Measurements from ENCODE around the gene PGBD4. TPM values are rescaled to one million over a fixed set of nuclear protein-coding genes. Genes with fewer than 3 reads are reported as not detected.

PGBD4 gene
- total RNA-seq, 5 donors from 2014 or later (not counting 1 experiment from before 2014, with no cell fraction given) = 3.1 to 4.0 (median 3.7) TPM

DNA sequence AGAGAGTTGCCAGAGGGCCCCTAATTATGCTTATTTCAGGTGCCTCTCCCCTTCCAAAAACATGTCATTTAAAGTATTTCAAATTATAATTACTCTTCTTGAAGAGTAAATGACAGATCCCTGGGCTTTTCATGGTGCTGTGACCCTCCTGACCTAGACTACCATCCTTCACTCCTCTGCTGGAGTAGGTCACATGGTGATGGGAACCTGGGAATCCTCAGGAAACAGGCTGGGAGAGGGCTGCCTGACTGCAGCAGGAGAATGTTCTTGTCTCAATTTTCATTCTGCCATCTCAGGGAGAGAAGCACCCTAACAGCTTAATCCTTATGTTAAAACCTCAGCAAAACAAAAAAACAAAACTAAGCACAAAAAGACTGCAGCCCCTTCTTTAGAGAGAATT, 24.6 kb downstream of the PGBD4 start:
- H3K4me3 ChIP-seq (ENCODE audit: control insufficient read depth in 1 of 2, extremely low read depth in 1 of 2, low read length in 1 of 2) = no peak overlapping the region
- ATAC-seq (replicated peaks in 1 of 4) = no peak

DNA sequence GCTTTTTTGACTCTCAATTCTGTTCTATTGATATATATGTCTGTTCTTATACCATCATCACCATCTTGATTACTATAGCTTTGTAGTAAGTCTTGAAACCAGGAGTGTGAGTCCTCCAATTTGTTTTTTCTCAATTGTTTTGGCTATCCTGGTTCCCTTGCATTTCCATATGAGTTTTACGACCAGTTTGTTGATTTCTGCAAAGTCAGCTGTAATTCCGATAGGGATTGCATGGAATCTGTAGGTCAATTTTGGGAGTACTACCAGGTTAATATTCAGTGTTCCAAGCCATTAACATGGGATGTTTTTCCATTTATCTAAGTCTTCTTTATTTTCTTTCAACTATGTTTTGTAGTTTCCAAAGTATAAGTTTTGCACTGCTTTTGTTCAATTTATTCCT, 27.0 kb downstream of the PGBD4 start:
- Mint-ChIP-seq H3K4me3 (no peak overlapping the region), H3K27ac (no peak overlapping the region), H3K9me3 (peaks cover 0 to 6% (median 3%) of the 10 kb centered on the region in 3 donors), H3K4me1 (no peaks in the 10 kb centered on the region), H3K27me3 (no peaks in the 10 kb centered on the region), H3K36me3 (no peaks in the 10 kb centered on the region)
- H3K36me3 ChIP-seq (ENCODE audit: control insufficient read depth in 2 of 2, extremely low read depth in 1 of 2, insufficient read depth in 1 of 2, low read length in 1 of 2) = no peaks in the 10 kb centered on the region
- ChIA-PET CTCF (no interaction called here), POLR2A (no interaction called here)
- H3K27ac ChIP-seq (ENCODE audit: low read length) = no peak overlapping the region
- no peak for DNase-seq
- no peak overlapping the region for H3K4me3 ChIP-seq (ENCODE audit: control insufficient read depth in 1 of 2, extremely low read depth in 1 of 2, low read length in 1 of 2)
- ATAC-seq (replicated peaks in 1 of 4) = no peak
- no CpG with 5 or more reads among the region's 2 CpGs for WGBS (ENCODE audit: insufficient coverage)
- H3K4me1 ChIP-seq (ENCODE audit: control insufficient read depth in 1 of 2, extremely low read depth in 1 of 2, insufficient read depth in 2 of 2, low read length in 2 of 2) = no peaks in the 10 kb centered on the region
- no peaks in the 10 kb centered on the region for H3K27me3 ChIP-seq (replicated peaks in 1 of 2; ENCODE audit: control insufficient read depth in 2 of 2, extremely low read depth in 1 of 2, insufficient read depth in 2 of 2, low read length in 1 of 2)
- H3K9me3 ChIP-seq = no peaks in the 10 kb centered on the region

More for the DNA sequence above, 24.6 kb downstream of the PGBD4 start:
- CTCF ChIA-PET = no interaction called here
- no peak overlapping the region for H3K27ac Mint-ChIP-seq
- Histone ChIP-seq H3K27me3 (replicated peaks in 1 of 2; ENCODE audit: control insufficient read depth in 2 of 2, extremely low read depth in 1 of 2, insufficient read depth in 2 of 2, low read length in 1 of 2) (peaks cover 0 to 2% of the 10 kb centered on the region in 2 experiments), H3K27ac (ENCODE audit: low read length) (no peak overlapping the region), H3K36me3 (ENCODE audit: control insufficient read depth in 2 of 2, extremely low read depth in 1 of 2, insufficient read depth in 1 of 2, low read length in 1 of 2) (no peaks in the 10 kb centered on the region), H3K9me3 (no peaks in the 10 kb centered on the region), H3K4me1 (ENCODE audit: control insufficient read depth in 1 of 2, extremely low read depth in 1 of 2, insufficient read depth in 2 of 2, low read length in 2 of 2) (no peaks in the 10 kb centered on the region)
- DNase-seq = no peak
- no peaks in the 10 kb centered on the region for H3K36me3 Mint-ChIP-seq
- POLR2A ChIA-PET = no interaction called here
- peaks cover 0 to 6% (median 3%) of the 10 kb centered on the region in 3 donors for H3K9me3 Mint-ChIP-seq
- no peaks in the 10 kb centered on the region for H3K4me1 Mint-ChIP-seq
- peaks cover 5 to 6% of the 10 kb centered on the region in 2 donors for H3K27me3 Mint-ChIP-seq
- H3K4me3 Mint-ChIP-seq = no peak overlapping the region

DNA sequence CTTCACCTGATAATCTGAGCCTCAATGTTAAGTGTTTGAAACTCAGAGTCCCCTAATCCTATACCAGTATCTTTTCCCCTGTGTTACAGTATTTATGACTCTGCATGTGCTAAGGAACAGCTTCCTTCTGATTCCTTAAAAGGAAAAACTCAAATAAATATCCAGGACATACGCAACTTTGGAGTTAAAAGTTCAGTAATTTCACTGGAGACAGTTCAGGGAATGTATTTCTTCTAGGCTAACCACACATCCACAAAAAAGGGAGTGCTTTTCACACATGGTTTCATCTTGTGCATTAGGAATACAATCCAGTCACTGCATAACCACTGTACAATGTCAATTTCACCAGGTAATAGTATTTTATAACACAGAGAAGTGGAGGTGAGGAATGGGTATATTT, 31.0 kb downstream of the PGBD4 start:
- no peak overlapping the region for H3K4me3 Mint-ChIP-seq
- DNase-seq (no peak), ATAC-seq (replicated peaks in 1 of 4) (no peak)
- no peaks in the 10 kb centered on the region for H3K27me3 Mint-ChIP-seq
- no peak overlapping the region for H3K27ac ChIP-seq (ENCODE audit: low read length)
- H3K4me1 Mint-ChIP-seq = no peaks in the 10 kb centered on the region
- H3K27ac Mint-ChIP-seq = no peak overlapping the region
- no peaks in the 10 kb centered on the region for H3K36me3 ChIP-seq (ENCODE audit: control insufficient read depth in 2 of 2, extremely low read depth in 1 of 2, insufficient read depth in 1 of 2, low read length in 1 of 2)
- no peak overlapping the region for H3K4me3 ChIP-seq (ENCODE audit: control insufficient read depth in 1 of 2, extremely low read depth in 1 of 2, low read length in 1 of 2)
- ChIA-PET POLR2A (no interaction called here), CTCF (interaction anchor here in 1 of 2 donors (1.1 kb wide), 1 partner anchor 109 kb away, joined by 3 read pairs; no protein-coding TSS in a partner anchor)
- no peaks in the 10 kb centered on the region for H3K4me1 ChIP-seq (ENCODE audit: control insufficient read depth in 1 of 2, extremely low read depth in 1 of 2, insufficient read depth in 2 of 2, low read length in 2 of 2)
- no peaks in the 10 kb centered on the region for H3K36me3 Mint-ChIP-seq
- H3K9me3 Mint-ChIP-seq = peaks cover 0 to 6% (median 0%) of the 10 kb centered on the region in 3 donors
- H3K9me3 ChIP-seq = no peaks in the 10 kb centered on the region
- WGBS (ENCODE audit: insufficient coverage) = no CpG with 5 or more reads among the region's 1 CpG
- H3K27me3 ChIP-seq (replicated peaks in 1 of 2; ENCODE audit: control insufficient read depth in 2 of 2, extremely low read depth in 1 of 2, insufficient read depth in 2 of 2, low read length in 1 of 2) = no peaks in the 10 kb centered on the region

DNA sequence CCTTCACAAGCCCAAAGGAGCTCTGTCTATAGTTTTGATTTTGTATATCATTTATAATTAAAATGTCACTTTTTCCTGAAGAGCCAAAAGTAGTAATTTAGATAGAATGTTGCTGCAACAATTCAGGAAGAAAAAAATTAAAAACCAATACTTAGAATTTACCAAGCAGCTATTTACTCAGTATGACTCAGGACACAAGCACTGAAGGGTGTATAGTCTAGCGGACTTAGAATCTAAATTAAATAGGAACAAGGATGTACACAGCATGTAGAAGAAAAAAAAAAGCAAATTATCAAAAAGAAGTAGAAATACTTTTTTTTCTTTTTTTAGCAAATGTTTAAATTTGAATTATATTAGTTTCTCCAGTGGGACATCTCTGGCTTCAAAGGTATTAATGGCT, 31.6 kb downstream of the PGBD4 start:
- Mint-ChIP-seq H3K27ac (no peak overlapping the region), H3K27me3 (no peaks in the 10 kb centered on the region), H3K4me3 (no peak overlapping the region), H3K4me1 (no peaks in the 10 kb centered on the region), H3K9me3 (peaks cover 0 to 6% (median 0%) of the 10 kb centered on the region in 3 donors), H3K36me3 (peaks cover 3% of the 10 kb centered on the region)
- H3K27ac ChIP-seq (ENCODE audit: low read length) = no peak overlapping the region
- ATAC-seq (replicated peaks in 1 of 4) = no peak
- no CpG with 5 or more reads among the region's 1 CpG for WGBS (ENCODE audit: insufficient coverage)
- no peaks in the 10 kb centered on the region for H3K36me3 ChIP-seq (ENCODE audit: control insufficient read depth in 2 of 2, extremely low read depth in 1 of 2, insufficient read depth in 1 of 2, low read length in 1 of 2)
- H3K9me3 ChIP-seq = no peaks in the 10 kb centered on the region
- DNase-seq = no peak
- CTCF ChIA-PET = interaction anchor here in 1 of 2 donors (1.1 kb wide), 1 partner anchor 108 kb away, joined by 3 read pairs; no protein-coding TSS in a partner anchor
- H3K4me3 ChIP-seq (ENCODE audit: control insufficient read depth in 1 of 2, extremely low read depth in 1 of 2, low read length in 1 of 2) = no peak overlapping the region
- H3K4me1 ChIP-seq (ENCODE audit: control insufficient read depth in 1 of 2, extremely low read depth in 1 of 2, insufficient read depth in 2 of 2, low read length in 2 of 2) = no peaks in the 10 kb centered on the region
- POLR2A ChIA-PET = no interaction called here
- H3K27me3 ChIP-seq (replicated peaks in 1 of 2; ENCODE audit: control insufficient read depth in 2 of 2, extremely low read depth in 1 of 2, insufficient read depth in 2 of 2, low read length in 1 of 2) = no peaks in the 10 kb centered on the region

DNA sequence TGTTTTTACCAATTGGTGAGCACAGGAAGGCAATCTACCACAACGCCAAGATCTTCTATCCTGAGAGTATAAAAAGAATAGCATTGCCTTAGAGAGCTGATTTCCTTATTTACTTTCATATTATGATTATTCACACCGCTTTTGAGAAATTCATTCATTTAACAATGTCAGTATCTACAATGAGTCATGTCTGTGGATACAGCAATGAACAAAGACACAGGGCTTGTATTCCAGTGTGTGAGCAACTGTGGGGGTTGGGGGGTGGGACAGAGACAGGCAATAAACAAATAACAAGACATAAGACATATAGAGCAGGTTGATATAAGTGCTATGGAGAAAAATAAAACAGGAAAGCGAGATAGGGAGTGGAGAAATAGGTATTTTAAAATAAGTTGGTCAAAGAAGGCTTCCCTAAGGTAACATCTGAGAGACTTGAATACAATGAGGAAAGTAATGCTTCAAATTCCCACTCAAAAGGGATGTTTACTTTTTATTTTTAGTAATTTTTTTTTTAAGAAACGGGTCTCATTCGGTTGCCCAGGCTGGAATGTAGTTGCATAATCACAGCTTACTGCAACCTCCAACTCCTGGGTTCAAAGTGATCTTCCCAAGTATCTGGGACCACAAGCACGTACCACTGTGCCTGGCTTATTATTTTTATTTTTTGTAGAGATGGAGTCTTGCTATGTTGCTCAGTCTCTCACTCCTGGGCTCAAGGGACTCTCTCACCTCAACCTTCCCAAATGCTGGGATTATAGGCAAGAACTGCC, 45.7 kb downstream of the PGBD4 start:
- H3K9me3 ChIP-seq = no peaks in the 10 kb centered on the region
- no peak overlapping the region for H3K4me3 ChIP-seq (ENCODE audit: control insufficient read depth in 1 of 2, extremely low read depth in 1 of 2, low read length in 1 of 2)
- no CpG with 5 or more reads among the region's 6 CpGs for WGBS (ENCODE audit: insufficient coverage)
- Mint-ChIP-seq H3K9me3 (no peaks in the 10 kb centered on the region), H3K36me3 (peaks cover 48% of the 10 kb centered on the region), H3K4me1 (no peaks in the 10 kb centered on the region), H3K27me3 (no peaks in the 10 kb centered on the region), H3K27ac (peak overlapping the region in 1 of 2 donors; percentile 16), H3K4me3 (no peak overlapping the region)
- ChIA-PET POLR2A (no interaction called here), CTCF (no interaction called here)
- DNase-seq (no peak), ATAC-seq (replicated peaks in 1 of 4) (no peak)
- no peaks in the 10 kb centered on the region for H3K4me1 ChIP-seq (ENCODE audit: control insufficient read depth in 1 of 2, extremely low read depth in 1 of 2, insufficient read depth in 2 of 2, low read length in 2 of 2)
- peaks cover 0 to 28% of the 10 kb centered on the region in 2 donors for H3K36me3 ChIP-seq (ENCODE audit: control insufficient read depth in 2 of 2, extremely low read depth in 1 of 2, insufficient read depth in 1 of 2, low read length in 1 of 2)
- no peak overlapping the region for H3K27ac ChIP-seq (ENCODE audit: low read length)
- no peaks in the 10 kb centered on the region for H3K27me3 ChIP-seq (replicated peaks in 1 of 2; ENCODE audit: control insufficient read depth in 2 of 2, extremely low read depth in 1 of 2, insufficient read depth in 2 of 2, low read length in 1 of 2)

DNA sequence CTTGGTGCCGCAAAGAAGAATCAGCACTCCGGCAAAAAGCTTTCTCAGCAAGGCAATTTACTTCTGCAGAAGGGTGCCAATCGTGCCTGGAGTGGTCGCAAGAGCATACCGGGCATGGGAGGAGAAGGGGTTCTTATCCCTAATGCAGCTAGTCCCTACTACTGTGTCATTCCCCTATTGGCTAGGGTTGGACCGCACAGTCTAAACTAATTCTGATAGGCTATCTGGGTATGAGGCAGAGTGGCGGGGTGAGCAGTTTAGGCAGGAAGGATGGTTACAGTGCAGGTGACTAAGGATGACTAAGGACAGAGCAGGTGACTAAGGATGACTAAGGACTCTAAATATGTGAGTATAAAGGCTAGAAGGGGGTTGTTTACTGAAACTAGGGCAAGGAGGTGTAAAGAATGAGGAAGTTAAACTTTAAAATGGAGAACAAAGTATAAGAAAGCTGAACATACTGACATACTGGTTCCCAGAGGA, 52.9 kb downstream of the PGBD4 start:
- CTCF ChIA-PET = no interaction called here
- Histone ChIP-seq H3K36me3 (ENCODE audit: control insufficient read depth in 2 of 2, extremely low read depth in 1 of 2, insufficient read depth in 1 of 2, low read length in 1 of 2) (peaks cover 3 to 28% of the 10 kb centered on the region in 2 donors), H3K4me1 (ENCODE audit: control insufficient read depth in 1 of 2, extremely low read depth in 1 of 2, insufficient read depth in 2 of 2, low read length in 2 of 2) (no peaks in the 10 kb centered on the region), H3K27ac (ENCODE audit: low read length) (no peak overlapping the region), H3K9me3 (no peaks in the 10 kb centered on the region), H3K27me3 (replicated peaks in 1 of 2; ENCODE audit: control insufficient read depth in 2 of 2, extremely low read depth in 1 of 2, insufficient read depth in 2 of 2, low read length in 1 of 2) (no peaks in the 10 kb centered on the region), H3K4me3 (ENCODE audit: control insufficient read depth in 1 of 2, extremely low read depth in 1 of 2, low read length in 1 of 2) (no peak overlapping the region)
- ATAC-seq (replicated peaks in 1 of 4) (no peak), DNase-seq (no peak)
- H3K27me3 Mint-ChIP-seq = no peaks in the 10 kb centered on the region
- H3K4me1 Mint-ChIP-seq = no peaks in the 10 kb centered on the region
- 100% methylated on average over 3 of the region's 7 CpGs for WGBS (ENCODE audit: insufficient coverage)
- peaks cover 85% of the 10 kb centered on the region for H3K36me3 Mint-ChIP-seq
- H3K4me3 Mint-ChIP-seq = no peak overlapping the region
- peak overlapping the region in 1 of 2 donors; percentile 29 for H3K27ac Mint-ChIP-seq
- POLR2A ChIA-PET = no interaction called here
- peaks cover 6 to 33% (median 20%) of the 10 kb centered on the region in 3 donors for H3K9me3 Mint-ChIP-seq

All from T-cell (primary cell).